Measurements from ENCODE around the gene ZFP37.

GRCh38 chr9:113026200-113026599, 30.3 kb downstream of the ZFP37 start:
- TF ChIP-seq POLR2A (IDR thresholded peaks at IDR 0.05): no peak
- TF ChIP-seq CTCF (IDR thresholded peaks at IDR 0.05): no peak
- TF ChIP-seq POLR2AphosphoS5 (IDR thresholded peaks at IDR 0.05): no peak
